Upper lobe of left lung (tissue), 6 donors: ENCODE results near the gene CD302. TPM values are rescaled to one million over a fixed set of nuclear protein-coding genes. Genes with fewer than 3 reads are reported as not detected.
"Not testable (repeated sequence)": the region's sequence is repeated elsewhere in the genome, so short reads cannot be mapped to it uniquely, and the experiment has no call there.

Experiments used
- ATAC-seq, 2 donors: fragments of 200-7000 bp; cut with Tn5 transposase; one replicate each; pipeline ENCODE4 v1.9.1; 2022; ENCODE audit warnings: mild to moderate bottlenecking in 2 of 2, moderate library complexity in 2 of 2; ENCODE audit not compliant: low FRiP score in 2 of 2
- DNase-seq, 2 donors: peaks; one replicate each; pipeline ENCODE4 v3.0.0-alpha.2; 2019 to 2020
- H3K27ac ChIP-seq, 4 donors: fragments of 200-600 bp; sonication (generic); one replicate each; pipeline ENCODE4 v1.5.1; 2016 to 2019
- H3K27me3 ChIP-seq, 4 donors: fragments of 200-600 bp; sonication (generic); one replicate each; pipeline ENCODE4 v1.5.1; 2017 to 2019
- H3K36me3 ChIP-seq, 4 donors: fragments of 200-600 bp; sonication (generic); one replicate each; pipeline ENCODE4 v1.5.1; 2016 to 2019
- H3K4me1 ChIP-seq, 4 donors: fragments of 200-600 bp; sonication (generic); one replicate each; pipeline ENCODE4 v1.5.1; 2018 to 2019
- H3K4me3 ChIP-seq, 4 donors: fragments of 200-600 bp; sonication (generic); one replicate each; pipeline ENCODE4 v1.5.1; 2017 to 2019; ENCODE audit warnings: mild to moderate bottlenecking in 2 of 4, moderate library complexity in 1 of 4
- H3K9me3 ChIP-seq, 4 donors: fragments of 200-600 bp; sonication (generic); one replicate each; pipeline ENCODE4 v1.5.1; 2018 to 2019
- EP300 ChIP-seq, 4 donors: sonication (generic); formaldehyde crosslinking; IDR thresholded peaks; one replicate each; pipeline ENCODE4 v1.5.1; 2017; ENCODE audit warnings: antibody characterized with exemption in 4 of 4, control low read depth in 2 of 4
- POLR2A ChIP-seq, 4 donors: fragments of 450-650 bp; IDR thresholded peaks; one replicate each; pipeline ENCODE4 v1.5.1; 2016 to 2017; ENCODE audit warnings: antibody characterized with exemption in 4 of 4, mild to moderate bottlenecking in 2 of 4
- POLR2AphosphoS5 ChIP-seq, 2 donors: sonication (generic); formaldehyde crosslinking; IDR thresholded peaks; one replicate each; pipeline ENCODE4 v1.5.1; 2017; ENCODE audit warnings: antibody characterized with exemption in 2 of 2
- WGBS, 2 donors: methylation state at CpG; one replicate each; pipeline ENCODE4 v1.1.5; 2017 to 2018; 5-methylcytosine and 5-hydroxymethylcytosine counted together
- total RNA-seq, 6 donors: library from RNA; depleted of rRNA in 4 of 6; stranded (reverse); fragments of >200 nt in 4 of 6; gene quantifications; one replicate each; pipeline versions ENCODE4 v1.1.0 to v1.2.1, GENCODE V29; 2016 to 2021
- TF ChIP-seq, protein P1 (sequence below), 6 experiments: fragments of 450-650 bp in 4 of 6; fragments of 200-600 bp in 2 of 6; sonication (generic) in 2 of 6; IDR thresholded peaks; one replicate each; pipeline ENCODE4 v1.5.1; 2016 to 2019; ENCODE audit warnings: antibody characterized with exemption in 6 of 6
- donor health status: DM: no; HTN: no; CAD: no; lungs with moderate emphysema.
- donor health status: DM: no; HTN: yes; CAD: no; lungs with severe emphysema.

CD302 gene
- total RNA-seq, 6 donors from 2014 or later = 36.7 to 142 (median 83.0) TPM

DNA sequence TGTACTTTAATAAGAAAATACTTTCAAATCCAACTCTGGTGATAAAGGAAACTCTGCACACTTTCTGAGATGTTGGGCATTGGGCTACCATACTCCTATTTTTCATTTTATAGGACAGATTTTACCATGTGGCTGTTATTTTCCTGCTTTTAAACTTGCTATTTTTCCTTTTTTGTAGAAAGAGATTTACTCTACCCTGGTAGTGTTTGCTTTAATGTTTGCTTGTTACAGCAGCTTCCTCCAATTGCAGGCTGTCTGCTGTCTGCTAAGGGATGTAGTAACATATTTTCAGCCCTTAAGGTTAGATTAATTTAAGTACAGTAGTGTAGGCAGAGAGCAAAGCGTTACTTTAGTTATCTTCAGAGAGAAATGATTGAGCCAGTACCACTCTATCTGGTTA lies 47.1 kb downstream of the CD302 start:
- peaks cover 0 to 26% (median 7%) of the 10 kb centered on the region in 4 donors for H3K4me1 ChIP-seq
- H3K9me3 ChIP-seq = no peaks in the 10 kb centered on the region
- WGBS, 2 donors = 86 to 94% methylated on average over 1 of the region's 1 CpG
- no peaks in the 10 kb centered on the region for H3K27me3 ChIP-seq
- no peak for DNase-seq
- peaks cover 20 to 85% (median 27%) of the 10 kb centered on the region in 4 donors for H3K36me3 ChIP-seq
- TF ChIP-seq POLR2AphosphoS5 (IDR thresholded peaks at IDR 0.05) (no peak), POLR2A (IDR thresholded peaks at IDR 0.05) (no peak), EP300 (IDR thresholded peaks at IDR 0.05) (no peak)
- TF ChIP-seq, protein P1, sequence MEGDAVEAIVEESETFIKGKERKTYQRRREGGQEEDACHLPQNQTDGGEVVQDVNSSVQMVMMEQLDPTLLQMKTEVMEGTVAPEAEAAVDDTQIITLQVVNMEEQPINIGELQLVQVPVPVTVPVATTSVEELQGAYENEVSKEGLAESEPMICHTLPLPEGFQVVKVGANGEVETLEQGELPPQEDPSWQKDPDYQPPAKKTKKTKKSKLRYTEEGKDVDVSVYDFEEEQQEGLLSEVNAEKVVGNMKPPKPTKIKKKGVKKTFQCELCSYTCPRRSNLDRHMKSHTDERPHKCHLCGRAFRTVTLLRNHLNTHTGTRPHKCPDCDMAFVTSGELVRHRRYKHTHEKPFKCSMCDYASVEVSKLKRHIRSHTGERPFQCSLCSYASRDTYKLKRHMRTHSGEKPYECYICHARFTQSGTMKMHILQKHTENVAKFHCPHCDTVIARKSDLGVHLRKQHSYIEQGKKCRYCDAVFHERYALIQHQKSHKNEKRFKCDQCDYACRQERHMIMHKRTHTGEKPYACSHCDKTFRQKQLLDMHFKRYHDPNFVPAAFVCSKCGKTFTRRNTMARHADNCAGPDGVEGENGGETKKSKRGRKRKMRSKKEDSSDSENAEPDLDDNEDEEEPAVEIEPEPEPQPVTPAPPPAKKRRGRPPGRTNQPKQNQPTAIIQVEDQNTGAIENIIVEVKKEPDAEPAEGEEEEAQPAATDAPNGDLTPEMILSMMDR (IDR thresholded peaks at IDR 0.05) = no peak
- H3K4me3 ChIP-seq = no peak overlapping the region
- no peak overlapping the region for H3K27ac ChIP-seq
- ATAC-seq = no peak

DNA sequence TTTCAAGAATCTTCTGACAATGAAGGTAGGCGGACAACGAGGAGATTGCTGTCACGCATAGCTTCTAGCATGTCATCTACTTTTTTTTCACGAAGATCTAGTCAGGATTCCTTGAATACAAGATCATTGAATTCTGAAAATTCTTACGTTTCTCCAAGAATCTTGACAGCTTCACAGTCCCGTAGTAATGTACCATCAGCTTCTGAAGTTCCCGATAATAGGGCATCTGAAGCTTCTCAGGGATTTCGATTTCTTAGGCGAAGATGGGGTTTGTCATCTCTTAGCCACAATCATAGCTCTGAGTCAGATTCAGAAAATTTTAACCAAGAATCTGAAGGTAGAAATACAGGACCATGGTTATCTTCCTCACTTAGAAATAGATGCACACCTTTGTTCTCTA lies 49.9 kb downstream of the CD302 start:
- no peak overlapping the region for H3K27ac ChIP-seq
- no peak overlapping the region for H3K4me3 ChIP-seq
- no peaks in the 10 kb centered on the region for H3K27me3 ChIP-seq
- peaks cover 22 to 94% (median 28%) of the 10 kb centered on the region in 4 donors for H3K36me3 ChIP-seq
- H3K9me3 ChIP-seq = no peaks in the 10 kb centered on the region
- no peak for DNase-seq
- ATAC-seq = no peak
- WGBS, 2 donors = 95 to 97% methylated on average over 9 of the region's 9 CpGs
- TF ChIP-seq POLR2A (IDR thresholded peaks at IDR 0.05) (no peak), POLR2AphosphoS5 (IDR thresholded peaks at IDR 0.05) (no peak), EP300 (IDR thresholded peaks at IDR 0.05) (no peak)
- TF ChIP-seq, protein P1 (IDR thresholded peaks at IDR 0.05) = no peak
- H3K4me1 ChIP-seq = peaks cover 0 to 13% (median 0%) of the 10 kb centered on the region in 4 donors

DNA sequence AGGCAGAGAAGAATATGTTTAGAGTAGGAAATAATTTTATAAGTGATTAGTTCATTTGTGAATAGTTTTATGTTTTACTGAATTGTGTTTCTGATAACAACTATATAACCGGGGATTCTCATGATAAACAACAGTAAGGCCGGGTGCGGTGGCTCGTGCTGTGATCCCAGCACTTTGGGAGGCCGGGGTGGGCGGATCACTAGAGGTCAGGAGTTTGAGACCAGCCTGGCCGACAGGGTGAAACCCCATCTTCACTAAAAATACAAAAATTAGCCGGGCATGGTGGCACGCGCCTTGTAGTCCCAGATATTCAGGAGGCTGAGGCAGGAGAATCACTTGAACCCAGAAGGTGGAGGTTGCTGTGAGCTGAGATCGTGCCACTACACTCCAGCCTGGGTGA lies 52.8 kb downstream of the CD302 start:
- H3K9me3 ChIP-seq, H3K4me1 ChIP-seq, H3K27ac ChIP-seq, DNase-seq, ATAC-seq, H3K27me3 ChIP-seq, H3K4me3 ChIP-seq: not testable (repeated sequence)
- H3K36me3 ChIP-seq = peaks cover 23 to 73% (median 30%) of the 10 kb centered on the region in 4 donors
- 96 to 98% methylated on average over 11 of the region's 11 CpGs for WGBS, 2 donors

DNA sequence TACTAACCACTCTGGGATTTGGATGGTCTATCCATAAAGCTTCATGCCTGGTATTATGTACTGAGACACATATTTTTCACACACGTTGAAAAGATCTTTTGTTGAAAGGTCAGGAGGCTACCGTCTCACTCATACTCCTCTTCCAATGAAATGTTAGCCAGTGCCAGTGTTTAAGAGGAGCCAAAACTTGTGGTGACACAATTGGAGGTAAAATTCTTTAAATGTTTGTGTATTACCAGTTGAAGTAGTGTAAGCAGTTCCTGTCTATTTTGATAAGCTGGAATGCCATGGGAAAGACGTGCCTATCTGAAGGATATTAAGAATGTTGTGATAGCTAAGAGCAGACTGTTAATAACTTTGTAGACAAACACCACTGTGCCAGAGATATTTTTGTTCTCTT lies 53.6 kb downstream of the CD302 start:
- Histone ChIP-seq H3K36me3 (peaks cover 23 to 64% (median 26%) of the 10 kb centered on the region in 4 donors), H3K9me3 (no peaks in the 10 kb centered on the region), H3K4me1 (peaks cover 0 to 6% (median 0%) of the 10 kb centered on the region in 4 donors), H3K27ac (no peak overlapping the region), H3K4me3 (no peak overlapping the region), H3K27me3 (no peaks in the 10 kb centered on the region)
- ATAC-seq (no peak), DNase-seq (no peak)
- 48 to 52% methylated on average over 3 of the region's 3 CpGs for WGBS, 2 donors
- TF ChIP-seq EP300 (IDR thresholded peaks at IDR 0.05) (no peak), POLR2A (IDR thresholded peaks at IDR 0.05) (no peak), POLR2AphosphoS5 (IDR thresholded peaks at IDR 0.05) (no peak)
- TF ChIP-seq, protein P1 (IDR thresholded peaks at IDR 0.05) = no peak

DNA sequence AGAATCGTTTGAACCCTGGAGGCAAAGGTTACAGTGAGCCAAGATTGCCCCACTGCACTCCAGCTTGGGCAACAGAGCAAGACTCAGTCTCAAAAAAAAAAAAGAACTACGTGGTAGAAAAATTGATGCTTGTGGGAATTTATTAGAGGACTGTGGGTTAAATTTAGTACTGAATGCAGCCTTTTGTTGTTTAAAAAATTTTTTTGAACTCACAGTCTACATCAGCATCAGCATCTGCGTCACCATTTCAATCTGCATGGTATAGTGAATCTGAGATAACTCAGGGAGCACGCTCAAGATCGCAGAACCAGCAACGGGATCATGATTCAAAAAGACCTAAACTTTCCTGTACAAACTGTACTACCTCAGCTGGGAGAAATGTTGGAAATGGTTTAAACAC lies 55.2 kb downstream of the CD302 start:
- Histone ChIP-seq H3K9me3 (no peaks in the 10 kb centered on the region), H3K27me3 (no peaks in the 10 kb centered on the region), H3K4me1 (peaks cover 0 to 6% (median 0%) of the 10 kb centered on the region in 4 donors), H3K36me3 (peaks cover 15 to 62% (median 27%) of the 10 kb centered on the region in 4 donors), H3K27ac (no peak overlapping the region), H3K4me3 (no peak overlapping the region)
- TF ChIP-seq POLR2A (IDR thresholded peaks at IDR 0.05) (no peak), EP300 (IDR thresholded peaks at IDR 0.05) (no peak), POLR2AphosphoS5 (IDR thresholded peaks at IDR 0.05) (no peak)
- TF ChIP-seq, protein P1 (IDR thresholded peaks at IDR 0.05) = no peak
- no peak for DNase-seq
- no peak for ATAC-seq
- 91 to 96% methylated on average over 6 of the region's 6 CpGs for WGBS, 2 donors
